ENCODE data around the gene SMYD1.

The SMYD1 gene

DNA sequence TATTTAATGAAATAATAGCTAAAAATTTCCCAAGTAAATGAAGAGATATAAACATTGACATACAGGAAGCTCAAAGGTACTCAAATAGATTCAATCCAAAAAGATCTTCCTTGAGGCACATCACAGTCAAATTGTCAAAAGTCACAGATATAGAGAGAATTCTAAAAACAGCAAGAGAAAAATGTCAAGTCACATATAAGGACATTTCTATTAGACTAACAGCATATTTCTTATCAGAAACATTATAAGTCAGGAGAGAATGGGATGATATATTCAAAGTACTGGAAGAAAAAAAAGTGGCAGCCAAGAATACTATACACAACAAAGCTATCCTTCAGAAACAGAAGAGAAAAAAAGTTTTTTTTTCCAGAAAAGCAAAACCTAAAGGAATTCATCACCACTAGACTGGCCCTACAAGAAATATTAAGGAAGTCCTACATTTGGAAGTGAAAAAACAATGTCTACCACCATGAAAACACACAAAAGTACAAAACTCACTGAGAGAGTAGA is 81.4 kb downstream of the SMYD1 start:
- no peak for TF ChIP-seq CTCF (IDR thresholded peaks at IDR 0.05; ENCODE audit: low read depth, low read length, missing control alignments)
- no peak for DNase-seq (ENCODE audit: low read depth)
- H3K4me3 ChIP-seq (ENCODE audit: low read depth, low read length) = no peak overlapping the region

DNA sequence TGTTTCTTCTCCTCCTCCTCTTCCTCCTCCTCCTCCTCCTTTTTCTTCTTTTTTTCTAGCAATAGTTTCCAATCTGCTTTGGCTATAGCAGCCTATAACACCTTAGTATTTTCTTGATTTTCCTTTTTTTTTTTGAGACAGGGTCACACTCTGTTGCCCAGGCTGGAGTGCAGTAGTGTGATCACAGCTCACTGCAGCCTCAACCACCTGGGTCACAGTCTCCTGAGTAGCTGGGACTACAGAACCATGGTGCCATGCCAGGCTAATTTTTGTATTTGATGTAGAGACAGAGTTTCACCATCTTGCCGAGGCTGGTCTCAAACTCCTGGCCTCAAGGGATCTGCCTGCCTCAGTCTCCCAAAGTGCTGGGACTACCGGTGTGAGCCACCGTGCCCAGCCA is 91.9 kb downstream of the SMYD1 start:
- no peak for TF ChIP-seq CTCF (IDR thresholded peaks at IDR 0.05; ENCODE audit: low read depth, low read length, missing control alignments)
- H3K4me3 ChIP-seq (ENCODE audit: low read depth, low read length) = no peak overlapping the region
- no peak for DNase-seq (ENCODE audit: low read depth)

- H3K4me3 ChIP-seq (ENCODE audit: low read depth, low read length) = no peak overlapping the region
- peak; percentile 13 for DNase-seq (ENCODE audit: low read depth)
- peak; percentile 78 for TF ChIP-seq CTCF (IDR thresholded peaks at IDR 0.05; ENCODE audit: low read depth, low read length, missing control alignments)
Measured at GRCh38 chr2:88159955-88160415, 92.4 kb downstream of the SMYD1 start.

- no peak for TF ChIP-seq CTCF (IDR thresholded peaks at IDR 0.05; ENCODE audit: low read depth, low read length, missing control alignments)
- H3K4me3 ChIP-seq (ENCODE audit: low read depth, low read length) = no peak overlapping the region
- no peak for DNase-seq (ENCODE audit: low read depth)
Measured at GRCh38 chr2:88160517-88160916, 92.9 kb downstream of the SMYD1 start.

DNA sequence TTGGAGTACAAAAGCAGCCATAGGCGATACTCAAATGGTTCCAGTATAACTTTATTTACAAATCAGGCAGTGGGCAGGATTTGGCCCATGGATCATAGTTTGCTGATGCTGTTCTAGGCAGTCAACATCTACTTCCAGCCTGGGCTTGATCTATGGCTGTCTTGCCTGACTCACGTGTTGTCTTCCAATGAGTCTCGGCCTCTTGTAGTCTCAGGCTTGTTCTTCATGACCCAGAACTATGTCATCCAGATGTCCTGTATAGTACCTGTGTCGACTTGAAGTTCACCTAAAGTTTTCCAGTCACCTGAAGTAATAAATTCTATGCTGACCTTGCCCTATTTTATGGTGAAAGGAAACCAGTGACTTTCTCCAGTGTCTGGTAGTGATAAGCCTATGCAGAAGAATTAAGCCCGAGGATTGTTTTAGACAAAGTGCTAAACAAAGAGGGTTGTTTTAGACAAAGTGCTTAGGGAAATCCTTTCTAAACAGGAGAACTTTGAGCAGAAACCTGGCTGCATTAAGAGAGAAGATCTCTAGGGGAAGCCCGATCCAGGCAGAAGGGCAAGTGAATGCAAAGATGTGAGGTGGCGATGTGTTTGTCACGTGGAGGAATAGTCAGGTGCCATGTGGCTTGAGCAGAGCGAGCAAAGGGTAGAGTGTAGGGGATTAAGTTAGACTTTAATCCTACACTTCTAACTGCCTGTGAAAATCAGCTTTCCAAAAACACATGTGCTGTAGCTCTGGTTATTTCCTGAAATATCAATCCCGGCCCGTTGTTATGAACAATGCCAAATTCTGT is 94.0 kb downstream of the SMYD1 start:
- H3K4me3 ChIP-seq (ENCODE audit: low read depth, low read length) = no peak overlapping the region
- no peak for DNase-seq (ENCODE audit: low read depth)
- no peak for TF ChIP-seq CTCF (IDR thresholded peaks at IDR 0.05; ENCODE audit: low read depth, low read length, missing control alignments)

Measured in GM12864 (cell line).